Naive B cell (primary cell): ENCODE results near the gene MIX23. TPM values are rescaled to one million over a fixed set of nuclear protein-coding genes. Genes with fewer than 3 reads are reported as not detected.

Experiments used
- ATAC-seq, 2 donors: fragments of 150-1000 bp; cut with Tn5 transposase; 2 replicates each; pipeline ENCODE4 v1.10.0; 2021; ENCODE audit warnings: low read depth in 2 of 2, mild to moderate bottlenecking in 2 of 2, moderate library complexity in 2 of 2
- DNase-seq: peaks from one replicate; pipeline ENCODE4 v3.0.0; 2022
- H3K27ac Mint-ChIP-seq, 6 donors: one replicate each; pipeline ENCODE4 v1.8.0; 2020 to 2022; ENCODE audit warnings: mild to moderate bottlenecking in 6 of 6, mixed read lengths in 6 of 6, moderate library complexity in 5 of 6, inconsistent platforms in 2 of 6
- H3K27me3 Mint-ChIP-seq, 3 donors: one replicate each; pipeline ENCODE4 v1.8.0; 2021 to 2022; ENCODE audit warnings: mixed read lengths in 3 of 3, mild to moderate bottlenecking in 1 of 3
- H3K36me3 Mint-ChIP-seq, 2 donors: one replicate each; pipeline ENCODE4 v1.8.0; 2020 to 2022; ENCODE audit warnings: mixed read lengths in 2 of 2, inconsistent platforms in 1 of 2, mild to moderate bottlenecking in 1 of 2
- H3K4me1 Mint-ChIP-seq, 3 donors: one replicate each; pipeline ENCODE4 v1.8.0; 2020 to 2022; ENCODE audit warnings: mixed read lengths in 3 of 3, inconsistent platforms in 1 of 3, mild to moderate bottlenecking in 1 of 3, moderate library complexity in 1 of 3
- H3K4me3 Mint-ChIP-seq, 8 donors: one replicate each; pipeline ENCODE4 v1.8.0; 2020 to 2022; ENCODE audit warnings: mild to moderate bottlenecking in 8 of 8, mixed read lengths in 8 of 8, moderate library complexity in 8 of 8, inconsistent platforms in 2 of 8
- H3K9me3 Mint-ChIP-seq, 7 donors: one replicate each; pipeline ENCODE4 v1.8.0; 2020 to 2022; ENCODE audit warnings: mixed read lengths in 7 of 7, mild to moderate bottlenecking in 5 of 7, inconsistent platforms in 2 of 7, moderate library complexity in 1 of 7
- polyA plus RNA-seq, 6 donors: library from polyadenylated mRNA; unstranded; fragments of 300-500 nt; fragmentation: Illumina TruSeq; gene quantifications; one replicate each; pipeline ENCODE4 v1.2.3, GENCODE V29; 2021; ENCODE audit warnings: low read depth in 6 of 6

Gene MIX23
- 10 to 100 TPM in 5 of 6 donors, under 1 TPM in 1; 0.77 to 28.5 (median 22.2) TPM for polyA plus RNA-seq

DNA sequence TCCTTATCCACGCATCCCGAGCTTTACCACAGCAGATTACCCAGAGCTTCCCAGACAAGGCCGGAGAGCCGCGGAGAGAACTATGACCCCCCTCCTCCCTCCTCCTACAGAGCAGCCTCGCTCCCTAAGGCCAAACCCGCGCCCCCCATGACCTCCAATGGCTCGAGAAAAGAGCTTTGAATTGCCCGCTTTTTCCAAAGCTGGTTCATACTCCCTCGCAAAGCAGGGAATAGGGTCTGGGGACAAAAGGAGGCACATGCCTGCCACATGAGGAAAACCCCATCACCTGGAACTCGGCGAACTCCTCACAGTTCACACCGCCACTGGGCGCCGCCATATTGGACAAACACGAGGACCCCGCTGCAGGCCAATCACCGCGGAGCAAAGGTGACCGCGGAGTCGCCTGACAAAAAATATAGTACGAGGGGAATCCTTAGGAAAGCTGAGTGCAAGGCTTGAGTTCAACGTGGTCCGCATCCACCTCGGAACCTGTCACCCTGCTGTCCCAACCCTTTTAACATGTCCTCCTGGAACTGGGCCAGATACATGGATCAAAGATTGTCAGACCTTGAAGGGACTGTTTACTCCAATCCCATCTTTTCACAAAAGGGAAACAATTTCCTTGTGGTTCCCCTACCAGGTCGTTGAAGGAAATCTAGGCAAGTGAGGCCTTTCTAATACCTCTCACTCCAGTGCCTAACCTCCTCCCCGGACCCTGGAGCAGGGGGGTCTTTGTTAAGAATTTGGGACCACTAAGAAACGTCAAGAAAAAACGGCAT is at the start of gene MIX23:
Gene MIX23 (minus strand): TSS at position 344 of the 779 bp plus-strand sequence. CDS start 7 bp downstream, at position 337.
- Mint-ChIP-seq H3K36me3 (no peaks in the 10 kb centered on the region), H3K4me3 (peak within 1 kb of the TSS; percentile 89 to 99 (median 96)), H3K9me3 (no peaks in the 10 kb centered on the region), H3K4me1 (peaks cover 27 to 31% (median 30%) of the 10 kb centered on the region in 3 donors), H3K27ac (peak within 1 kb of the TSS; percentile 90 to 98 (median 98)), H3K27me3 (no peaks in the 10 kb centered on the region)
- DNase-seq (peak; percentile 80), ATAC-seq (peak; percentile 53 to 57)

DNA sequence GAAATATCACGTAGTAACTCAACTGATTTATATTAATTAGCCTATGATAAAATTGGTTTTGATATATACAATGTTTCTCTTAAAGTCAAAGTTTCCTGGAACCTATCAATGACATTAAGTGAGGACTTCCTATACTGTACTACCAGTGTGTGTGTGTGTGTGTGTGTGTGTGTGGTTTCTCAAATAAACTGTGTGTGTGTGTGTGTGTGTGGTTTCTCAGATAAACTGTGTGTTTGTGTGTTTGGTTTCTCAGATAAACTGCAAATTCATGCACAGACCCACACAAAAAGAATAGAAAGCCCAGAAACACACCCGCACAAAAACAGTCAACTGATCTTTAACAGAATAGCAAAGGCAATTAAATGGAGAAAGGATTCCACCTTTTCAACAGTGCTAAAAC is 47.3 kb upstream of the MIX23 start:
- no peak overlapping the region for H3K4me3 Mint-ChIP-seq
- no peak for DNase-seq
- H3K4me1 Mint-ChIP-seq = no peaks in the 10 kb centered on the region
- no peak for ATAC-seq
- H3K27ac Mint-ChIP-seq = peak overlapping the region in 1 of 6 donors; percentile 24
- peaks cover 47 to 50% of the 10 kb centered on the region in 2 donors for H3K36me3 Mint-ChIP-seq
- no peaks in the 10 kb centered on the region for H3K27me3 Mint-ChIP-seq
- H3K9me3 Mint-ChIP-seq = peaks cover 0 to 14% (median 2%) of the 10 kb centered on the region in 7 donors

DNA sequence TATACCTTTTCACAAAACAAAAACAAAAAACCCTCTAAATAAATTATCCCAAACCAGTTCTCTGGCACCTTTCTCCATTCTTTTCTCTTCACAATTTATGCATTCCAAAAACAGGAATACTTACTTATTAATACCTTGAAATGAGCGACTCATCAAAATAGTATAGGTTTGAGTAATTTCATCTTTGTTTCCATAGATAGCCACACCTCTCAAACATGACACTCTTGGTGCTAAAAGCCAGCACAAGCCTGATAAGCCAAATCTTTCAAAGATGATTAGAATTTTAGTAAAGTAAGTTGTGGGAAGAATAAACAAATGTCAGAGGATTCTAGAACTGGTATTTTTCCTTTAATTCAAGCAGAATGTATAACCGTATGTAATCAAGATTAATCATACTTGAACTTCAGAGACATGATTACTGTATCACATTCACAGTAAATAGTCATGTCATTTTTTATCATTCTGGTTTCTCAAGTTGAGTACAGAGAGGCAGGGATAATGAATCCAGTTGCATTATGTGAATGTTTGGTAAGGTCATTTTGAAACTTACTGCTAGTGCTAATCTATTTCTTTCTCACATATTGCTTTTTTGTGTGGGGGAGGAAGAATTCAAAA is 44.9 kb upstream of the MIX23 start:
- ATAC-seq = no peak
- DNase-seq = no peak
- H3K27me3 Mint-ChIP-seq = no peaks in the 10 kb centered on the region
- H3K4me3 Mint-ChIP-seq = no peak overlapping the region
- H3K27ac Mint-ChIP-seq = peak overlapping the region in 4 of 6 donors; percentile 1 to 70 (median 16)
- peaks cover 0 to 14% (median 2%) of the 10 kb centered on the region in 7 donors for H3K9me3 Mint-ChIP-seq
- no peaks in the 10 kb centered on the region for H3K4me1 Mint-ChIP-seq
- peaks cover 36 to 37% of the 10 kb centered on the region in 2 donors for H3K36me3 Mint-ChIP-seq

DNA sequence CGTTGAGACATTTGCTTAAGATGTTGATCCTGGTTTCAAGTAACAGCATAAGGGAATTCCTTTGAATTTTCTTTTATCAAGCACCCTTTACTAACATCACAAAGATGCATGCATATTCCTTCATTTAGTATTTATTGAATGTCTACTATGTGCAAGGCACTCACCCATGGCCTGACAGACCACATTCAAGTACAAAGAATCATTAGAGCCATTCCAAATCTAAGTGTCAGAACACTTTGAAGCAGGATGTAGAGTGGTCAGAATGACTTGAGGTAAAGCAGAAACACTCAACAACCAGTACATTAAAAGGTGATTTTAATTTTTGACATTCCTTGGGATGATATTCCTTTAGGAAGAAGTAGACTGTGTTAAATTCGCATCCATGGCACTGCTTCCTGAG is 38.8 kb upstream of the MIX23 start:
- DNase-seq (no peak), ATAC-seq (no peak)
- peaks cover 0 to 17% of the 10 kb centered on the region in 2 donors for H3K36me3 Mint-ChIP-seq
- peaks cover 5 to 14% (median 8%) of the 10 kb centered on the region in 3 donors for H3K4me1 Mint-ChIP-seq
- H3K9me3 Mint-ChIP-seq = peaks cover 0 to 2% (median 0%) of the 10 kb centered on the region in 7 donors
- no peaks in the 10 kb centered on the region for H3K27me3 Mint-ChIP-seq
- no peak overlapping the region for H3K4me3 Mint-ChIP-seq
- peak overlapping the region in 3 of 6 donors; percentile 20 to 39 (median 21) for H3K27ac Mint-ChIP-seq

DNA sequence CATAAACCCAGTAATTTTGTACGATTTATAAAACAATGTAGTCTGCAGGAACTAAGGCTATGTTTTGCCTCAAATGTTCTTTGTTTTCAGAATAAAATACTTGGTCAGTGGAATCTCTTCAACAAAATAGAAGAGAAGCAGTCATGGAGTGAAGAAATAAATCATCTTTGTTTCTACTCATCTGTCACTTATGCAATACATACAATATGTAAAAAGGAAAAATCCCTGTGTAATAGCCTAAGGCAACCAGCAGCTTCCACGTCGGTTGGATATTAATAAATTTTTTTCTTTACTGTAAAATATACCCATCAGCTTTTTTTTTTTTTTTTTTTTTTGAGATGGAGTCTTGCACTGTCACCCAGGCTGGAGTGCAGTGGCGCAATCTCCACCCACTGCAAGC is 38.1 kb upstream of the MIX23 start:
- ATAC-seq (no peak), DNase-seq (no peak)
- H3K4me3 Mint-ChIP-seq = no peak overlapping the region
- H3K27me3 Mint-ChIP-seq = no peaks in the 10 kb centered on the region
- H3K9me3 Mint-ChIP-seq = peaks cover 0 to 2% (median 0%) of the 10 kb centered on the region in 7 donors
- H3K27ac Mint-ChIP-seq = peak overlapping the region in 2 of 6 donors; percentile 20 to 38
- peaks cover 0 to 10% of the 10 kb centered on the region in 2 donors for H3K36me3 Mint-ChIP-seq
- H3K4me1 Mint-ChIP-seq = peaks cover 12 to 20% (median 16%) of the 10 kb centered on the region in 3 donors

DNA sequence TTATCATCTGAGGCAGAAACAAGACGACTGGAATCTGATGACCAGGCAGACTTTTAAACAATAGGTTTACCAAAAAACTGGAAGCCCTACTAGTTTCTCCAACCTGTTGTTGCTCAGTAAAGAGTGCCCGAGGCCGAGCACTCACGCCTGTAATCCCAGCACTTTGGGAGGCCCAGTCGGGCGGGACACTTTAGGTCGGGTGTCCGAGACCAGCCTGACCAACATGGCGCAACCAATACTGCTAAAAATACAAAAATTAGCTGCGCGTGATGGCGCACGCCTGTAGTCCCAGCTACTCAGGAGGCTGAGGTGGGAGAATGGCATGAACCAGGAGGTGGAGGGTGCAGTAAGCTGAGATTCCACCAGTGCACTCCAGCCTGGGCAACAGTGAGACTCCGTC is 33.9 kb upstream of the MIX23 start:
- ATAC-seq (no peak), DNase-seq (no peak)
- peak overlapping the region; percentile 84 to 99 (median 97) for H3K4me3 Mint-ChIP-seq
- H3K9me3 Mint-ChIP-seq = peaks cover 0 to 2% (median 0%) of the 10 kb centered on the region in 7 donors
- H3K36me3 Mint-ChIP-seq = peaks cover 5 to 7% of the 10 kb centered on the region in 2 donors
- no peaks in the 10 kb centered on the region for H3K27me3 Mint-ChIP-seq
- H3K27ac Mint-ChIP-seq = peak overlapping the region; percentile 100
- H3K4me1 Mint-ChIP-seq = peaks cover 39 to 54% (median 47%) of the 10 kb centered on the region in 3 donors

DNA sequence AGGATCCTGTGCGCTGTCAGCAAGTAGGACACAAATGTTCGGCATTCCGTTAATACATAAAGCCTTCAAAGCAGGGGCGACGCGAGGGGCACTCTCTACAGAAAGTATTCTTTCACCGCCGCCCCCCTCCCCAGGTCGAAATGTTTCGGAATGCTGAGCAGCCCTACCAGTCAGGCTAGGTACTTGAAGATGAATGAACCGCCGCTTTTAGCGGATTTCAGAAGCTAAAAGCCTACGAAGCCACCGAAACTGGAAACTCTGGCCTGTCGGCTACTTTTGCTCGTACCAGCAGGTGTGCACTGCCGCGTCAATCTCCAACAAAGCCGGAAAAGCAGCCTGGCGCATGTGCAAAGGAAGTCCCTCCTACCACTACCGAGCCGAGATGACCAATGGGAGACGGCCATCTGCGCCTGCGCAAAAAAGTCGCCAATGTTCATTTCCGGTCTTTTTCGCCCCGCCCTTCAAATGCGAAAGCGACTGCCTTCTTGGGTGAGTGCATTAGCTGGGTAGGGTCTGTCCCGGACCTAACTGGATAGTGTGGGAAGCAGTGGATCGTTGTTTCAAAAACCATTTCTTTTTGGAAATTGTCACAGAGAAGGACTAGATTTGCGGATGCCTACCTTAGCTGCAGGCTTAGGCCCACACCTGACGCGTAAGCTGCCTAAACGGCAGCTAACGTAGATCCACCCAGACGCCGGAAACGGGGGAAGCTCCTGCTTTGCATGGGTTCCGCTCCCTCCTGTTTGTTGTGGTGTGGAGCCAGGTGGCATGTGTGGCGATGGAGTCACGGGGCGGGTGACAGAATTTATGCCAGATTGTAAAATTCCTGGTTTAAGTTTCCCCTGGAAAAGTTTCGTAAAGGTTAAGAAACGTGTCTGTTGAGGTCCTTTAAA is 33.0 kb upstream of the MIX23 start, which contains the start of gene WDR5B:
Gene WDR5B (minus strand): TSS at position 301 of the 893 bp plus-strand sequence. CDS start 534 bp downstream, outside the sequence.
- Mint-ChIP-seq H3K27ac (peak within 1 kb of the TSS; percentile 100), H3K4me3 (peak within 1 kb of the TSS; percentile 84 to 99 (median 97)), H3K9me3 (peaks cover 0 to 2% (median 0%) of the 10 kb centered on the region in 7 donors), H3K4me1 (peaks cover 42 to 55% (median 47%) of the 10 kb centered on the region in 3 donors), H3K27me3 (no peaks in the 10 kb centered on the region), H3K36me3 (peaks cover 5 to 7% of the 10 kb centered on the region in 2 donors)
- DNase-seq (peak; percentile 98), ATAC-seq (peak; percentile 86 to 87)

DNA sequence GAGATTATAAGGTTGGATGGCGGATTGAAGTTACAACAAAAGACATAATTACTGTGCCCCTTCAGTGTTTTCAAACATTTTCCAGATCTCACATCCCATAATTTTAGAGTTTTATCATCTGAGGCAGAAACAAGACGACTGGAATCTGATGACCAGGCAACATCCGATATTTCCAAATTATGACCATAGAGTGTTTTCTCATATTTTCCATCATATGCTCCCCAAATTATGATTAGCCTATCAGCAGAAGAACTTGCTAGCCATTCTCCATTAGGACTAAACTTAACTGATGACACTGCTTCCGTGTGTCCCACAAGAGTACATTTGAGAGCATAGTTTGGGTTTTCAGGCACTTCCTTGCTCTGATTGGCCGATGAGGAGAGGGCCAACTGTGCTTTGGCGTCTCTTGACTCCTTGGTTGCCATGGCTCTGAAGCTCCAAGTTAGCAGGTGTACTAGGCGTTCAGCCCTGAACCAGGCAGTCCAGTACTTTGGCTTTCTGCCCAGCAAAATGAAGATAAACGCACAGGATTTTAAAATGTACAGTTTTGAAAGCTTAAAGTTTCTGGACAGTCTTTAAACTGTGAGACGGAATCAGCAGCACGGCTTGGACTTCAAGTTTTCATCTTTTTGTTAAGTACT is 32.2 kb upstream of the MIX23 start:
- H3K9me3 Mint-ChIP-seq = peaks cover 0 to 2% (median 0%) of the 10 kb centered on the region in 7 donors
- peak; percentile 40 to 48 for ATAC-seq
- peaks cover 45 to 57% (median 46%) of the 10 kb centered on the region in 3 donors for H3K4me1 Mint-ChIP-seq
- H3K27ac Mint-ChIP-seq = peak overlapping the region; percentile 100
- H3K36me3 Mint-ChIP-seq = peaks cover 5 to 7% of the 10 kb centered on the region in 2 donors
- peak overlapping the region; percentile 84 to 99 (median 97) for H3K4me3 Mint-ChIP-seq
- H3K27me3 Mint-ChIP-seq = no peaks in the 10 kb centered on the region
- peak; percentile 46 for DNase-seq

DNA sequence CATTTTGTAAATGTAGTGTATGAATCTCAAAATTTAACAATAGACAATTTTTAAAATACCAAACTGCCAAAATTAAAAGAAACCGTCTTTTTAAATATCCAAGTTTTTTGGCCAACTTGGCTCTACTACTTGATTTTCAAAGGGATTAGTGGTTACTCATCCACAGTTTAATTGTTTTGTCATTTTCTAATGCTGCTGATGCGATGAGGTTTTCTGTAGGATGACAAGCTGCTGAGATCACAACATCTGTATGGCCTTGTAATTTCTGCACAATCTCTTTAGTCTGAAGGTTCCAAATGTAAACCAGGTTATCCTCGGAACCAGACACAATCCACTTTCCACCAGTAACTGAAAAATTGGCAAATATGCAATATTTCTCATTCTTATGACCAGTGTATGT is 31.4 kb upstream of the MIX23 start:
- Mint-ChIP-seq H3K4me1 (peaks cover 51 to 63% (median 54%) of the 10 kb centered on the region in 3 donors), H3K36me3 (peaks cover 5 to 7% of the 10 kb centered on the region in 2 donors), H3K27ac (peak overlapping the region; percentile 100), H3K4me3 (peak overlapping the region; percentile 84 to 99 (median 97)), H3K27me3 (no peaks in the 10 kb centered on the region), H3K9me3 (peaks cover 0 to 2% (median 0%) of the 10 kb centered on the region in 7 donors)
- DNase-seq (no peak), ATAC-seq (no peak)

DNA sequence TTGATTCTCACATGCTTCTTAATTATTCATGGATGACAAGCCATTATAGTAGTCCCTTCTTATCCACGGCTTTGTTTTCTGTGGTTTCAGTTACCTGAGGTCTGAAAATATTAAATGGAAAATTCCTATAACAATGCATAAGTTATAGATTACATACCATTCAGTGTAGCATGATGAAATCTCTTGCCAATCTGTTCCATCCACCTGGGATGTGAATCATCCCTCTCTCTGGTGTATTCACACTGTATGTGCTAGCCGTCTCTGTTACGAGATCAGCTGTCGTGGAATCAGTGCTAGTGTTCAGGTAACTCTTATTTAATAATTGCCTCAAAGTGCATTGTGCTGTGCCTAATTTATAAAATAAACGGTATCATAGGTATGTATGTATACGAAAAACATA is 27.6 kb upstream of the MIX23 start:
- peaks cover 12 to 19% of the 10 kb centered on the region in 2 donors for H3K36me3 Mint-ChIP-seq
- no peaks in the 10 kb centered on the region for H3K9me3 Mint-ChIP-seq
- H3K27me3 Mint-ChIP-seq = no peaks in the 10 kb centered on the region
- H3K27ac Mint-ChIP-seq = peak overlapping the region in 2 of 6 donors; percentile 86 to 93
- peak overlapping the region in 2 of 8 donors; percentile 28 to 43 for H3K4me3 Mint-ChIP-seq
- ATAC-seq (no peak), DNase-seq (no peak)
- H3K4me1 Mint-ChIP-seq = peaks cover 44 to 57% (median 52%) of the 10 kb centered on the region in 3 donors

DNA sequence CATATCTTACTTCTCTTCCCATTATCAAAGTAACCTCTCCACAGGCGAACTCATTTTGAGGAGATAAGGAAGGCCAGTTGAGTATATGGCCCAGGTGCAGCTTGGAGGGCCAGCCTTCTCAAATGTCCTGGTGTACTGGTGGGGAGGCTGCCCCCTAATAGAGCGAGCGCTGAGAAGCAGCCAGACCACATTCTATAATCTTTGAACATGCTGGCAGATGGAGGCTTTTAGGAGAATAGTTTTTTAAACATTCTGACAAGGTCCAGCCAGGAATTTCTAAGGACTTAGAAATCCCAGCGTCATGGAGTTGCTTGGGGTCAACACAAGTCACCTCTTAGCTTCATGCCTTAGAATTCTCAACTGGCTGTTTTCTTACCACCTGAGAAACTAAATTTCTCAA is 27.1 kb upstream of the MIX23 start:
- Mint-ChIP-seq H3K27ac (peak overlapping the region; percentile 78 to 99 (median 90)), H3K4me3 (peak overlapping the region in 6 of 8 donors; percentile 42 to 87 (median 68)), H3K9me3 (no peaks in the 10 kb centered on the region), H3K4me1 (peaks cover 39 to 53% (median 48%) of the 10 kb centered on the region in 3 donors), H3K27me3 (no peaks in the 10 kb centered on the region), H3K36me3 (peaks cover 12 to 19% of the 10 kb centered on the region in 2 donors)
- ATAC-seq (no peak), DNase-seq (no peak)

DNA sequence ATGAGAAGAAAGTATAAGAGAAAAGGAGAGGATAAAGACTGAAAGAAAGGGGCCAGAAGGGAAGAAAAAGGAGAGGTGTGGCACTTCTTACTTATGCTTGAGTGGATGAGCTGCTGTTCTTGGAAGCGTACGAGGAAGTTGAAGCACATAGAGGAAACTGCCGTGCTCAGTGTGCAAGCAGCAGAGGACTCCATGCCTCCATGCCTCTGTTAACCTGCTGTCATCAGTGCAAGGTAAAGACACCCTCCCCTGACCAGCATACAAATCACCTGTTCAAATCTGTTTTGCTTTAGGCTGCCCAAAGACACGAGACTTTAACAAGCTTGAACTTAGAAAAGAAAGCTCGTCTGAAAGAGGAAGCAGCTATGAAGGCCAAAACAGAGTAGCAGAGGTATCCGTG is 26.4 kb upstream of the MIX23 start:
- Mint-ChIP-seq H3K36me3 (peaks cover 12 to 19% of the 10 kb centered on the region in 2 donors), H3K4me3 (peak overlapping the region; percentile 4 to 87 (median 71)), H3K27ac (peak overlapping the region; percentile 79 to 99 (median 90)), H3K9me3 (no peaks in the 10 kb centered on the region), H3K27me3 (no peaks in the 10 kb centered on the region), H3K4me1 (peaks cover 33 to 47% (median 41%) of the 10 kb centered on the region in 3 donors)
- peak; percentile 25 for DNase-seq
- ATAC-seq = peak; percentile 82 to 83
